H1 (cell line): ENCODE results near the gene RNU7-1. TPM values are rescaled to one million over a fixed set of nuclear protein-coding genes. Genes with fewer than 3 reads are reported as not detected.

Experiments used
- CBX8 ChIP-seq: fragments of 300-800, 300-1000 bp; sonication (generic); IDR thresholded peaks from 2 replicates; pipeline ENCODE4 v1.7.1; 2016; ENCODE audit warnings: low read depth, low read length, borderline replicate concordance
- FOSL1 ChIP-seq: IDR thresholded peaks from 2 replicates; pipeline ENCODE4 v1.6.1; 2011; ENCODE audit warnings: mild to moderate bottlenecking, low read depth, low read length, moderate library complexity; ENCODE audit not compliant: insufficient read depth
- GABPA ChIP-seq: IDR thresholded peaks from 2 replicates; pipeline ENCODE4 v1.6.1; 2011; ENCODE audit warnings: mild to moderate bottlenecking, low read length, moderate library complexity, borderline replicate concordance; ENCODE audit not compliant: insufficient read depth
- KDM1A ChIP-seq: fragments of 200-600, 300-600 bp; sonication (generic); IDR thresholded peaks from 2 replicates; pipeline ENCODE4 v1.7.1; 2016; ENCODE audit warnings: mild to moderate bottlenecking, low read length, borderline replicate concordance
- POU5F1 ChIP-seq: IDR thresholded peaks from 2 replicates; pipeline ENCODE4 v1.6.1; 2011; ENCODE audit warnings: low read depth, mild to moderate bottlenecking, low read length, moderate library complexity
- YY1 ChIP-seq: IDR thresholded peaks from 2 replicates; pipeline ENCODE4 v1.6.1; 2011; ENCODE audit warnings: low read depth, mild to moderate bottlenecking, low read length
- polyA plus RNA-seq, 7 experiments: library from polyadenylated mRNA; depleted of rRNA in 3 of 7; stranded (reverse) in 5 of 7; unstranded in 2 of 7; fragments of >200 nt in 5 of 7; fragments of 200-250 nt in 2 of 7; gene quantifications; 1 replicate in 5 of 7; 2 replicates in 1 of 7; 4 replicates in 1 of 7; pipeline versions ENCODE4 v1.2.1 to v1.2.3, GENCODE V29; 2011 to 2013; ENCODE audit warnings: missing spikeins in 2 of 7, mixed read lengths in 2 of 7
- total RNA-seq: library from RNA; stranded (reverse); fragmentation: NEBNext Ultra II Directional; extraction: Animal tissue kit (Norgen Biotek cat#: 25700); gene quantifications from 2 replicates; pipeline ENCODE4 v1.2.1, GENCODE V29; 2021

Gene RNU7-1
- total and polyA plus RNA-seq, 2 of the 8 experiments (the other 6 are each of a cell fraction or from before 2014, with no cell fraction given) = not detected

GRCh38 chr12:6965714-6966113, 22.1 kb downstream of the RNU7-1 start (continued):
- TF ChIP-seq CBX8 (no peak), YY1 (no peak), GABPA (no peak), FOSL1 (no peak), POU5F1 (no peak), KDM1A (no peak)
